ENCODE data around the gene NPR1. TPM values are rescaled to one million over a fixed set of nuclear protein-coding genes. Genes with fewer than 3 reads are reported as not detected.

The NPR1 gene
- total and polyA plus RNA-seq, 2 donors (not counting 3 experiments of a cell fraction or from before 2014, with no cell fraction given), result 9.8 to 13.3 TPM

GRCh38 chr1:153630384-153630783, 48.1 kb upstream of the NPR1 start:
- peaks cover 26% of the 10 kb centered on the region for H3K79me2 ChIP-seq (ENCODE audit: control insufficient read depth, insufficient read depth, low read length)
- no peaks in the 10 kb centered on the region for H3K9me3 ChIP-seq (replicated peaks; ENCODE audit: control insufficient read depth, insufficient read depth, low read length)
- CTCF ChIA-PET, result interaction anchor here (1.5 to 7.8 kb wide), 2 partner anchors 15 to 59 kb away, joined by 4 to 145 read pairs; partner anchors contain the start of gene S100A14
- no peak overlapping the region for H3K27ac ChIP-seq (ENCODE audit: insufficient read depth, low read depth, low read length)
- H3K4me2 ChIP-seq (ENCODE audit: insufficient read depth, low read length), result no peak overlapping the region
- H3K27me3 ChIP-seq (ENCODE audit: control insufficient read depth in 2 of 2, insufficient read depth in 2 of 2, low read length in 2 of 2), result no peaks in the 10 kb centered on the region
- BruUV-seq (replicated peaks), result no TSS peak
- no peak for TF ChIP-seq GATA2 (IDR thresholded peaks at IDR 0.05; ENCODE audit: insufficient read depth, insufficient read length, low read depth, low read length)
- TF ChIP-seq POLR2A (IDR thresholded peaks at IDR 0.05; ENCODE audit: low read depth, low read length), result no peak
- TF ChIP-seq MYC (IDR thresholded peaks at IDR 0.05; ENCODE audit: low read depth, low read length), result no peak
- no peak for TF ChIP-seq POLR2AphosphoS5 (IDR thresholded peaks at IDR 0.05; ENCODE audit: insufficient read depth, low read depth, low read length)
- TF ChIP-seq FOS (IDR thresholded peaks at IDR 0.05; ENCODE audit: borderline replicate concordance, insufficient read depth, low read length), result no peak
- TF ChIP-seq MAX (IDR thresholded peaks at IDR 0.05; ENCODE audit: insufficient read depth, insufficient read length), result no peak
- TF ChIP-seq JUN (IDR thresholded peaks at IDR 0.05; ENCODE audit: borderline replicate concordance, insufficient read depth, insufficient read length, low read depth), result no peak
- no peak for TF ChIP-seq CTCF (IDR thresholded peaks at IDR 0.05; ENCODE audit: extremely low read depth in 1 of 2, insufficient read depth in 1 of 2, low read depth in 1 of 2, low read length in 2 of 2)
- TF ChIP-seq EZH2 (IDR thresholded peaks at IDR 0.05; ENCODE audit: borderline replicate concordance, low read depth, low read length, severe bottlenecking), result no peak
- H3K4me1 ChIP-seq (ENCODE audit: control insufficient read depth, extremely low read depth, insufficient read depth, low read length), result peaks cover 24% of the 10 kb centered on the region
- H3K36me3 ChIP-seq (ENCODE audit: control insufficient read depth in 2 of 2, extremely low read depth in 1 of 2, insufficient read depth in 2 of 2, low read length in 2 of 2), result no peaks in the 10 kb centered on the region
- no peak overlapping the region for H3K4me3 ChIP-seq (replicated peaks in 1 of 3; ENCODE audit: insufficient read depth in 1 of 3, low read depth in 1 of 3, low read length in 3 of 3)
- H3K9ac ChIP-seq (replicated peaks; ENCODE audit: extremely low read depth, insufficient read depth, low read length), result no peak overlapping the region
- intact Hi-C loops (cut with micrococcal nuclease) (loop anchor here (5.0 kb wide), 1 partner anchor 42 kb away; the partner anchor contains the start of gene ILF2), dilution Hi-C loops (cut with MboI; ENCODE audit: extremely low pct_ligation_motif_present, low sequenced_read_pairs) (no loop called here)
- no peaks in the 10 kb centered on the region for H3K9me1 ChIP-seq (replicated peaks; ENCODE audit: control insufficient read depth, extremely low read depth, insufficient read depth, low read length)
- POLR2A ChIA-PET, result interaction anchor here (0.6 to 0.7 kb wide), 2 partner anchors 32 to 135 kb away, joined by 3 to 6 read pairs; no protein-coding TSS in a partner anchor
- no peak for DNase-seq (ENCODE audit: low read depth, low spot score)
- no peak for FAIRE-seq
- no peaks in the 10 kb centered on the region for H4K20me1 ChIP-seq (replicated peaks; ENCODE audit: control insufficient read depth, extremely low read depth, insufficient read depth, low read length)
- H2AFZ ChIP-seq (ENCODE audit: low read depth, low read length), result no peak overlapping the region
